ENCODE measurements around the gene CD46. TPM values are rescaled to one million over a fixed set of nuclear protein-coding genes. Genes with fewer than 3 reads are reported as not detected.

CD46 gene
- total RNA-seq, 1 donor from 2014 or later: 64.5 TPM

GRCh38 chr1:207823880-207824566 is 72.2 kb downstream of the CD46 start:
- peaks cover 18 to 56% of the 10 kb centered on the region in 2 donors for H3K4me1 ChIP-seq

GRCh38 chr1:207824691-207825408 is 73.0 kb downstream of the CD46 start:
- H3K36me3 ChIP-seq: peaks cover 0 to 21% of the 10 kb centered on the region in 2 donors
- H3K9me3 ChIP-seq: no peaks in the 10 kb centered on the region
- intact Hi-C loops (cut with DNase I): loop anchor here (5.0 kb wide), 2 partner anchors 382 to 417 kb away; partner anchors contain the start of gene PLXNA2
- H3K4me3 ChIP-seq: peak overlapping the region; percentile 37 to 79
- DNase-seq (ENCODE audit: low spot score in 2 of 2): peak in 1 of 2 donors; percentile 73
- no peak for TF ChIP-seq CTCF (IDR thresholded peaks at IDR 0.05)
- no peaks in the 10 kb centered on the region for H3K27me3 ChIP-seq
- H3K4me1 ChIP-seq: peaks cover 18 to 55% of the 10 kb centered on the region in 2 donors
- peak overlapping the region; percentile 95 to 98 for H3K27ac ChIP-seq

More at GRCh38 chr1:207823880-207824566, 72.2 kb downstream of the CD46 start:
- Histone ChIP-seq H3K27me3 (no peaks in the 10 kb centered on the region), H3K4me3 (peak overlapping the region; percentile 72 to 79), H3K9me3 (no peaks in the 10 kb centered on the region), H3K27ac (peak overlapping the region; percentile 95 to 98), H3K36me3 (peaks cover 0 to 29% of the 10 kb centered on the region in 2 donors)
- intact Hi-C loops (cut with DNase I): loop anchor here (5.0 kb wide), 2 partner anchors 383 to 418 kb away; partner anchors contain the start of gene PLXNA2
- TF ChIP-seq CTCF (IDR thresholded peaks at IDR 0.05): peak; percentile 62 to 93 (median 71)
- DNase-seq (ENCODE audit: low spot score in 2 of 2): peak; percentile 68 to 95

- Histone ChIP-seq H3K4me3 (peak overlapping the region; percentile 37 to 79), H3K4me1 (peaks cover 18 to 53% of the 10 kb centered on the region in 2 donors), H3K27me3 (no peaks in the 10 kb centered on the region), H3K27ac (peak overlapping the region; percentile 95 to 98), H3K36me3 (peaks cover 0 to 16% of the 10 kb centered on the region in 2 donors), H3K9me3 (no peaks in the 10 kb centered on the region)
- intact Hi-C loops (cut with DNase I): no loop called here
- no peak for DNase-seq (ENCODE audit: low spot score in 2 of 2)
- TF ChIP-seq CTCF (IDR thresholded peaks at IDR 0.05): no peak
Measured at GRCh38 chr1:207825409-207825695, 73.5 kb downstream of the CD46 start.

- Histone ChIP-seq H3K9me3 (no peaks in the 10 kb centered on the region), H3K27ac (peak overlapping the region; percentile 95 to 98), H3K27me3 (no peaks in the 10 kb centered on the region), H3K4me1 (peaks cover 21 to 58% of the 10 kb centered on the region in 2 donors), H3K36me3 (peaks cover 0 to 12% of the 10 kb centered on the region in 2 donors), H3K4me3 (peak overlapping the region; percentile 37 to 79)
- DNase-seq (ENCODE audit: low spot score in 2 of 2): peak; percentile 81 to 90
- no peak for TF ChIP-seq CTCF (IDR thresholded peaks at IDR 0.05)
- intact Hi-C loops (cut with DNase I): no loop called here
Measured at GRCh38 chr1:207825719-207826556, 74.1 kb downstream of the CD46 start.

All from ascending aorta (tissue), 2 donors.